ENCODE data around the gene MACROD2.

MACROD2 gene

GRCh38 chr20:14677455-14677854 lies 682.1 kb downstream of the MACROD2 start:
- H3K27me3 Mint-ChIP-seq (ENCODE audit: low read depth): no peaks in the 10 kb centered on the region
- no peak overlapping the region for H3K27ac Mint-ChIP-seq
- H3K4me3 Mint-ChIP-seq: no peak overlapping the region
- no peaks in the 10 kb centered on the region for H3K4me1 Mint-ChIP-seq (ENCODE audit: low read depth)
- H3K36me3 Mint-ChIP-seq (ENCODE audit: low read depth): no peaks in the 10 kb centered on the region
- peaks cover 19% of the 10 kb centered on the region for H3K9me3 Mint-ChIP-seq

GRCh38 chr20:14685183-14685582 lies 689.9 kb downstream of the MACROD2 start:
- Mint-ChIP-seq H3K27me3 (ENCODE audit: low read depth) (no peaks in the 10 kb centered on the region), H3K4me3 (no peak overlapping the region), H3K36me3 (ENCODE audit: low read depth) (no peaks in the 10 kb centered on the region), H3K27ac (no peak overlapping the region), H3K9me3 (peaks cover 4% of the 10 kb centered on the region), H3K4me1 (ENCODE audit: low read depth) (no peaks in the 10 kb centered on the region)

- H3K4me1 Mint-ChIP-seq (ENCODE audit: low read depth): no peaks in the 10 kb centered on the region
- no peaks in the 10 kb centered on the region for H3K27me3 Mint-ChIP-seq (ENCODE audit: low read depth)
- no peak overlapping the region for H3K4me3 Mint-ChIP-seq
- no peak overlapping the region for H3K27ac Mint-ChIP-seq
- H3K36me3 Mint-ChIP-seq (ENCODE audit: low read depth): no peaks in the 10 kb centered on the region
- H3K9me3 Mint-ChIP-seq: peaks cover 7% of the 10 kb centered on the region
These were observed 692.0 kb downstream of the MACROD2 start for GRCh38 chr20:14687313-14687712.

- Mint-ChIP-seq H3K36me3 (ENCODE audit: low read depth) (no peaks in the 10 kb centered on the region), H3K27me3 (ENCODE audit: low read depth) (no peaks in the 10 kb centered on the region), H3K4me3 (no peak overlapping the region), H3K27ac (no peak overlapping the region), H3K4me1 (ENCODE audit: low read depth) (no peaks in the 10 kb centered on the region), H3K9me3 (peaks cover 7% of the 10 kb centered on the region)
These were observed 692.7 kb downstream of the MACROD2 start for GRCh38 chr20:14688005-14688404.

- Mint-ChIP-seq H3K4me1 (ENCODE audit: low read depth) (no peaks in the 10 kb centered on the region), H3K9me3 (peaks cover 7% of the 10 kb centered on the region), H3K27ac (no peak overlapping the region), H3K27me3 (ENCODE audit: low read depth) (no peaks in the 10 kb centered on the region), H3K4me3 (no peak overlapping the region), H3K36me3 (ENCODE audit: low read depth) (no peaks in the 10 kb centered on the region)
These were observed 696.7 kb downstream of the MACROD2 start for GRCh38 chr20:14691994-14692393.

- Mint-ChIP-seq H3K4me1 (ENCODE audit: low read depth) (no peaks in the 10 kb centered on the region), H3K4me3 (no peak overlapping the region), H3K9me3 (peaks cover 3% of the 10 kb centered on the region), H3K36me3 (ENCODE audit: low read depth) (no peaks in the 10 kb centered on the region), H3K27ac (no peak overlapping the region), H3K27me3 (ENCODE audit: low read depth) (no peaks in the 10 kb centered on the region)
These were observed 701.2 kb downstream of the MACROD2 start for GRCh38 chr20:14696478-14696877.

GRCh38 chr20:14696937-14697336 lies 701.6 kb downstream of the MACROD2 start:
- Mint-ChIP-seq H3K36me3 (ENCODE audit: low read depth) (no peaks in the 10 kb centered on the region), H3K27ac (no peak overlapping the region), H3K9me3 (peaks cover 3% of the 10 kb centered on the region), H3K4me3 (no peak overlapping the region), H3K27me3 (ENCODE audit: low read depth) (no peaks in the 10 kb centered on the region), H3K4me1 (ENCODE audit: low read depth) (no peaks in the 10 kb centered on the region)

- Mint-ChIP-seq H3K4me1 (ENCODE audit: low read depth) (no peaks in the 10 kb centered on the region), H3K9me3 (peaks cover 3% of the 10 kb centered on the region), H3K36me3 (ENCODE audit: low read depth) (no peaks in the 10 kb centered on the region), H3K4me3 (no peak overlapping the region), H3K27me3 (ENCODE audit: low read depth) (no peaks in the 10 kb centered on the region), H3K27ac (no peak overlapping the region)
These were observed 702.8 kb downstream of the MACROD2 start for GRCh38 chr20:14698125-14698524.

- H3K9me3 Mint-ChIP-seq: peaks cover 3% of the 10 kb centered on the region
- no peak overlapping the region for H3K4me3 Mint-ChIP-seq
- H3K27ac Mint-ChIP-seq: no peak overlapping the region
- no peaks in the 10 kb centered on the region for H3K4me1 Mint-ChIP-seq (ENCODE audit: low read depth)
- H3K27me3 Mint-ChIP-seq (ENCODE audit: low read depth): no peaks in the 10 kb centered on the region
- no peaks in the 10 kb centered on the region for H3K36me3 Mint-ChIP-seq (ENCODE audit: low read depth)
These were observed 703.5 kb downstream of the MACROD2 start for GRCh38 chr20:14698605-14699373.

GRCh38 chr20:14700639-14700960 lies 705.3 kb downstream of the MACROD2 start:
- H3K9me3 Mint-ChIP-seq: peaks cover 3% of the 10 kb centered on the region
- H3K4me3 Mint-ChIP-seq: no peak overlapping the region
- no peaks in the 10 kb centered on the region for H3K4me1 Mint-ChIP-seq (ENCODE audit: low read depth)
- no peaks in the 10 kb centered on the region for H3K36me3 Mint-ChIP-seq (ENCODE audit: low read depth)
- no peak overlapping the region for H3K27ac Mint-ChIP-seq
- H3K27me3 Mint-ChIP-seq (ENCODE audit: low read depth): no peaks in the 10 kb centered on the region

GRCh38 chr20:14701326-14701725 lies 706.0 kb downstream of the MACROD2 start:
- no peaks in the 10 kb centered on the region for H3K4me1 Mint-ChIP-seq (ENCODE audit: low read depth)
- H3K36me3 Mint-ChIP-seq (ENCODE audit: low read depth): no peaks in the 10 kb centered on the region
- H3K27ac Mint-ChIP-seq: no peak overlapping the region
- peaks cover 3% of the 10 kb centered on the region for H3K9me3 Mint-ChIP-seq
- no peak overlapping the region for H3K4me3 Mint-ChIP-seq
- H3K27me3 Mint-ChIP-seq (ENCODE audit: low read depth): no peaks in the 10 kb centered on the region

- H3K27me3 Mint-ChIP-seq (ENCODE audit: low read depth): no peaks in the 10 kb centered on the region
These were observed 711.2 kb downstream of the MACROD2 start for GRCh38 chr20:14706555-14706954.

GRCh38 chr20:14707026-14707680 lies 711.8 kb downstream of the MACROD2 start:
- Mint-ChIP-seq H3K4me1 (ENCODE audit: low read depth) (no peaks in the 10 kb centered on the region), H3K9me3 (peaks cover 4% of the 10 kb centered on the region), H3K36me3 (ENCODE audit: low read depth) (no peaks in the 10 kb centered on the region), H3K4me3 (no peak overlapping the region), H3K27ac (no peak overlapping the region), H3K27me3 (ENCODE audit: low read depth) (no peaks in the 10 kb centered on the region)

More at GRCh38 chr20:14706555-14706954, 711.2 kb downstream of the MACROD2 start:
- no peak overlapping the region for H3K27ac Mint-ChIP-seq
- no peak overlapping the region for H3K4me3 Mint-ChIP-seq
- H3K36me3 Mint-ChIP-seq (ENCODE audit: low read depth): no peaks in the 10 kb centered on the region
- H3K9me3 Mint-ChIP-seq: peaks cover 4% of the 10 kb centered on the region
- H3K4me1 Mint-ChIP-seq (ENCODE audit: low read depth): no peaks in the 10 kb centered on the region

- Mint-ChIP-seq H3K27ac (no peak overlapping the region), H3K27me3 (ENCODE audit: low read depth) (no peaks in the 10 kb centered on the region), H3K4me1 (ENCODE audit: low read depth) (no peaks in the 10 kb centered on the region), H3K36me3 (ENCODE audit: low read depth) (no peaks in the 10 kb centered on the region), H3K9me3 (peaks cover 7% of the 10 kb centered on the region), H3K4me3 (no peak overlapping the region)
These were observed 712.7 kb downstream of the MACROD2 start for GRCh38 chr20:14707865-14708596.

GRCh38 chr20:14709439-14709838 lies 714.1 kb downstream of the MACROD2 start:
- Mint-ChIP-seq H3K9me3 (peaks cover 16% of the 10 kb centered on the region), H3K4me3 (no peak overlapping the region), H3K27me3 (ENCODE audit: low read depth) (no peaks in the 10 kb centered on the region), H3K4me1 (ENCODE audit: low read depth) (no peaks in the 10 kb centered on the region), H3K36me3 (ENCODE audit: low read depth) (no peaks in the 10 kb centered on the region), H3K27ac (no peak overlapping the region)
